Stimulated activated CD8-positive, alpha-beta memory T cell treated with anti-CD3 and anti-CD28 coated beads, Interleukin-7, amount 100 ng/mL, for 48 hours (primary cell): ENCODE measurements around the gene ANO10.
"Not testable (repeated sequence)": the region's sequence is repeated elsewhere in the genome, so short reads cannot be mapped to it uniquely, and the experiment has no call there.

Source experiments
- DNase-seq, 2 donors: peaks; one replicate each; pipeline ENCODE4 v3.0.0-alpha.2; 2020; ENCODE audit warnings: low read depth in 1 of 2; ENCODE audit errors: extremely low read depth in 1 of 2

ANO10 gene

DNA sequence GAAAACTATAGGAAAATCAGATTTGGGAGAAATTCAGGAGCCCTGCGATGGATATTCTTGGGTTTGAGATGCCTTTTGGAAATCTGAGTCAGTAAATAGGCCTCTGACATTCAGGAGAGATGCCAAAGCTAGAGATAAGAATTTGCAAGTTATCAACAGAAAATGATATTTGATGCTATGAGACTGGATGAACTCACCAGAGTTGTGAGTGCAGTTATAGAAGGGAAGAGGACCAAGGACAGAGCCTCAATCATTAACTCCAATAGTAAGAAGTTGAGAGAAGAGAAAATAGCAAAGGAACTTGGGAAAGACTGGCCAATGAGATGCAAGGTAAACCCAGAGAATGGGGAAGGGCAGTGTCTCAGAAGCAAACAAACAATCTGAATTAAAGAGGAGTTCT is 7.9 kb upstream of the ANO10 start:
- DNase-seq = no peak

DNA sequence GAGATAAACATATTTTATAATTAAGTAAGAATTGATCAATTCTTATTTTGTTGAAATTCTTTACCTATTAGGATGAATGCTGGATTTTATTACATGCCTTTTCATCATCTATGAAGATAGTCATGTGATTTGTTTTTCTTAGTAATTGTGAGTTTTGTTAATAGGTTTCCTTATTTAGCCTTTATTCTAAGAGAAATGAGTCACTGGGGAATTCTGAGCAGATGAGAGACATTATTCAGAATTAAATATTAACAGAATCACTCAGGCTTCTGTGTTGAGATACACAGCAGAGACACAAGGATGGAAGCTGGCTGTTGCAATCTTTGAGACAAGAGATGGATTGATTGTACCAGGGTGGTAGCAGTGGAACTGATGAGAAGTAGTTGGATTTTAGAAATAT is 7.4 kb upstream of the ANO10 start:
- no peak for DNase-seq

DNA sequence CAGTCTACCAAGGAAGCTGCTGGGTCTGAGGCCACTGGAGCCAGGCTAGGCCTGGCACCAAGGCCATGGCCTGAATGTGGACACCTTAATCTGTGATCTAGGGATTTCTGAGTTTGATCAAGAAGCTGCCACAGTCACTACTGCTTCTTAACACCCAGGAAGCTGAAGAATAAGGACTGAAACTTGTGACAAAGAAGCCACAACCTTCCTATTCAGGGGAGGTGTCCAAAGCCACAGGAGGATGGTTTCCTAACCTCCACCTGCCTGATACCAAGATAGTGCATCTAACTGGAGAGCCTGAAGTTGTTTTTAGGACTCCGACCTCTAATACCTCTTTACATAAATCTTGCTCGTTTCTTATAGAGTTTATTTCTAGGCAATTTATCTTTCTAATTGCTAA is 5.5 kb upstream of the ANO10 start:
- no peak for DNase-seq

DNA sequence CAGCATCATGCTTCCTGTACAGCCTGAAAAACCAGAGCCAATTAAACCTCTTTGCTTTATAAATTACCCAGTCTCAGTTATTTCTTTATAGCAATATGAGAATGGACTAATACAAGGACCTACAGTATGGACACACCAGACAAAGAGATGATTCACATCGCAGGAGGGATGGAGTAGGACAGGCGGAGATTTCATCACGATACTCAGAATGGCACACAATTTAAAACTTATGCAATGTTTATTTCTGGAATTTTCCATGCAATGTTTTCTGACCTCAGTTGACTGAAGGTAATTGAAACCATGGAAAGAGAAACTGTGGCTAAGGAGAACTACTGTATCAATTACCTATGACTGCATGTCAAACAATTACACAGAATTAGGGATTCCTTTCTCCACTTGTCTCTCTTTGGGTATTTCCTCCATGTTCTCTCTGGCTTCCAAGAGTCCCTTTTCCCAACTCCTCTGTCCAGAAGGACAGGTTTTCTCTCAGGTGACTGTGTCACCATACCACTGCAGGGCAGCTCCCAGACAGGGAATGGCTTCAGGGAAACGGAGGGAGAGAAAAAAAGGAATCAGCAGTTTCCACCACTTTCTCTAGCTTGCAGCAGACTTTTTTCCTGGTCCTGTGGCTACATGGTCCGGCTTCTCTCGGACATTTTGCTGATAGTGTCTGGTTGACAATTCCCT is 3.0 kb upstream of the ANO10 start:
- DNase-seq = no peak

DNA sequence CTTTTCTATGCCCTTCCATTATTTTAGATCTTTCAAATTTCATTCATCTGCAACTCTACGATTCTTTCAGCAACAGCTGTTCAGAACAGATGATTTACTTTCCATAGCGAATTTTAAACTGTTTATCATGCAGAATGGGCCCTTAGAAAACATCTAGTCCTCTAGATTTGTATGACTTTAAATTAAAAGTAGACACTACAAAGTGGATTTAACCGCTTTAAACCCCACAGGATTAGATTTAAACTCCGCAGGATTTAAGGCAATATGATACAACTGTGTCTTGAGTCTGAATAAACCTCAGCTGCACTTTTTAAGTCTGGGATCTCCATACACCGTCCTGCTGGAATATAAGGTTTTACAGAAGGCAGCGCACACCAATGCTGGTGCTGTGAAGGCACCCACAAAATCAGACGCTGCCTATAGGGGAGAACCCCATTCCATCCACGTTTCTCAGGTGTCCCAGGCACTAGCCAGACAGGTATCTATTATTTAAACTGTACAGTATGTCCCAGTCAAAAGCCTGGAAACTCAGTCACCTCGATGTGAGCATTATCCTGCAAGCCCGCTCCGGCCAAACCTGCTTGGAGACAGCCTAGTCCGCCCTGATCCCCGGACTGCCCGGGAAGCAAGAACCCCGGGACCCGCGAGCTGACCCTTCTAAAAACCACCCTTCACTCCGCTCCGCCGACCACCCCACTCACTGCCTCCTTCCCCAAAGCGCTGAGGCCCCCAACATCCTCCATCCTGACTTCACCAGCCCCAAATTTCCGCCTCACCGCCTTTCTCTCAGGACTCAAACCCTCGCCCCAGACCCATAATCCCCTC is 768 bp downstream of the ANO10 start:
- DNase-seq = no peak

DNA sequence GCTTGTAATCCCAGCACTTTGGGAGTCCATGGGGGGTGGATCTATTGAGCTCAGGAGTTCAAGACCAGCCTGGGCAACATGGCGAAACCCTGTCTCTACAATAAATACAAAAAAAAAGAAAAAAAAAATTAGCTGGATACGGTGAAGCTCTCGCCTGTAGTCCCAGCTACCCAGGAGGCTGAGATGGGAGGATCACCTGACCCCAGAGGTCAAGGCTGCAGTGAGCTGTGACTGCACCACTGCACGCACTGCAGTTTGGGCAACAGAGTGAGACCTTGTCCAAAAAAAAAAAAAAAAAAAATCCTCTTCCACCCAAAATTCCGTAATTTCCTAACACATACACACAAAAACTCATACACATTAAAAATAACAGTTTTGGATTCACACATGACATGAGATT is 2.2 kb downstream of the ANO10 start:
- no peak for DNase-seq

DNA sequence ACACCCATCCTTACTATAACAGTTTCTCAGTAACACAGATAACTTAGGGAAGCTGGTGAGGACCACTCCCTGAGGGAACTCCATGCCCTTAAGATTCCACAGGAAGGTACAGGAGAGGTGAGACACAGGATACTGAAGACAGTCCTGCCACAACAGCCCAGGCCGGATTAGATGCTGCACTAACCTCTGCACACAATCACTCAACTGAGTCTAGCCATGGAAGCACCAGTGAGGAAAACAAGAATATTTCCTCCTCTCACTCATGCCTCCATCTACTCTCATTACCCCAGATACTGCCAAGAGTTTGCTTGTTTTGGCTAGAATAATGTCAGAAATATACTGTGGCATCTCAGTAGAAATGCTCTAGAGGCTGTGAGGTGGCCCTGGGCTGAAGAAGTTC is 3.7 kb downstream of the ANO10 start:
- no peak for DNase-seq

DNA sequence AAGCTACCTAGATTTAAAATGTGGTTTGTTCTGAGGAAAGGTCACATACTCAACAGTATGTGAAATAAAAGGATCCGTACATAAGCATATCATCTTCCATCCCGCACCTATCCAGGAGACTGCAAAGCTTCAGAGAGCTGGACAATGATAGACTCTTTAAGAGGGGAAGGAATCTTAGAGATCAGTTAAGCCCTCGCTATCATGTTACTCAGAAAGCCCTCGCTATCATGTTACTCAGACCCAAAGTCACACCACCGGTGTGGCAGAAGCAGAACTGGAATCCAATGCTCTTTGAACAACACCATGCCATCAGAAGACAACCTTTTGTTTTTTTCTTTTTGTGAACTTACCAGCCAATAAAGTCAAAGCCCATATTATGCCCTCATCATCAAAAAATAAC is 5.8 kb downstream of the ANO10 start:
- DNase-seq = no peak

DNA sequence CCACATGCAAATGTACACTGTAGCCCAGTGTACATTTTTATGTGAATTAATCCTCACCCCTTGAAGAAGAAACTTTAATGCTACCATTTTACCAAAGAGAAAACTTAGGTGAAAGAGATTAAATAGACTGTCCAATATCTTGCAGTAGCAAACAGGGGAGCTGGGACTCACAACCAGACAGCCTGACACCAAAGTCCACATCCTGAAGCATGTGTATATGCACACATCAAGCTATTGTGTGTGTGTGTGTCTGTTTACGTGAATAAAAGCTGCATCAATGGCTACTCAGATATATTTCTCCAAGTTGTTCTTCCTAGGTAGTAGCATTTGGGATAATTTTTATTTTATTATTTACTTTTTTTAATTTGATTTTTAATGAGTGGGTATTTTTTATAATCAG is 6.7 kb downstream of the ANO10 start:
- DNase-seq = no peak

DNA sequence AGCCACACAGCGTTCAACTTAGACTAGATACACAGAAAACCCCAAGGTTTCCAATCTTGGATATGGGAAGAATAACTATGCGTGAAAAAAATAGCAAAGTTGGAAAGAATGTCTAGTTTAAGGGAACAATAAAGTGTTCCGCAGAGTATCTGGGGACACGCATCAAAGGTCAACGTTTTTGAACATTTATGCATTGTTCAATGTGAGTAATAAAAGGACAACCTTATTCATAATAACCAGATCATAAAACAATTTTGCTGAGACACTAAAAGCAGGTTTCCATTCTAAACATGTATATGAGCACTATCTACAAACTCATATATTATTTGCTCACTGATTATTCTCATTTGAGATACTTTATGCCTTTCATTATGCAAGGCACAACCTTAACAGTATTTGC is 7.8 kb downstream of the ANO10 start:
- DNase-seq = no peak

DNA sequence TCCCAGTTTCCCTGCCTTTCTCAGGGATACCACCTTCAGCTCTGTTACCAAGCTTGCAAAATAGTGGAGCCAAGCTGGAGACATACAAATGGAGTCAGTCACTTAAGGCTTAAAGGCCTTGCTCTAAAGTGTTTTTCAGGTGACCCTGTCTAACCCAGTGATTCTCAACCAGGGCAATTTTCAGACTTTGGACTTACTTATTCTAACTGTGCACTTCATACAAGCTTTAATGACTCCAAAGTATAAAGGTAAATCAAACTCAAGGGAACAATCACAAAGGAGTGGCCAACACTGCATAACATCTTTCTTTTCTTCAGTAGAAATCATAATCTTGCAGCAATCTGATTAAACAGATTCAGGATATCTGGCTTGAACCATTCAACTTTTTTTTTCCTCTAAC is 9.4 kb downstream of the ANO10 start:
- no peak for DNase-seq

DNA sequence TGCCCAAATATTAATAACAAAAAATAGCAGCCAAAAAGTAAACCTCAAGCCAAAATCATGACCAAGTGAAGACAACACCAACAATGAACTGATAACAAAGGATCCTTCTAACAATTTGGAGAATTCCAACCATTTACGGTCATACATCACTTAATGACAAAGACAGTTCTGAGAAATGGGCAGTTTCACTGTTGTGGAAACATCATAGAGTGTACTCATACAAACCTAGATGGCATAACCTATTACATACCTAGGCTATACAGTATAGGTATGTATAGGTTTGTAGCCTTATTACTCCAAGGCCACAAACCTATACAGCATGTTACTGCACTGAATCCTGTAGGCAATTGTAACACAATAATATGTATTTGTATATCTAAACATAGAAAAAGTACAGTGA is 12.4 kb downstream of the ANO10 start:
- DNase-seq = no peak

DNA sequence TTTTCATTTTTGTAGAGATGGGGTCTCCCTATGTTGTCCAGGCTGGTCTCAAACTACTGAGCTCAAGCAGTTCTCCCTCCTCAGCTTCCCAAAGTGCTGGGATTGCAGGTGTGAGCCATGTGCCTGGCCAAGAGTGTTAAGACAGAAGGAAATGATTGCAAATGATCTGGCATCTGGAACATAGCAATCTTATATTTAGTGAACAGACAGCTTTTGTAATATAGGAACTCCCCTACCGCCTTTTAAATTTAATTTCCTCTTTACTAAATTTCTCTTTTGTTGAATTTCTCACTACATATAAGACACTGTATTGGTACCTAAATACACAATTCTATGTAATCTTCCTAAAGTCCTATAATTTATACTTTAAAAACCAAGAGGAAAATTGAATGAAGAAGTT is 13.1 kb downstream of the ANO10 start:
- DNase-seq = no peak

DNA sequence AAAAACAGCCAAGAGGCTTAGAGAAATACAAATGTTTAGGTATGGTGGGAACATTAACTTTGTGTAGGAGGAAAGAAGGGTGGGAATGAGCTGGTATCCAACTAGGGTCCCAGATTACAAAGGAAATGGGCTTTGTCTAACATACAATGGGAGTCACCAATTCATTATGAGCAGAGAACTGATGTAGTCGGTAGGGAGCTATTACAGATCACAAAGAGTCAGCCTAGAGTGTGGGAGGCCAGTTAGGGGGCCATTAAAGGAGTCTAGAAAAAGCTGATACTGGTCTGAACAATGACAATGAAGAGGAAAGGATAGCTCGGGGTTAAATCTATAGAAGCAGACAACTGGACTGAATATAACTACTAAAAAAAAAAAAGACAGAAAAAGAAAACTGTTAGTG is 15.5 kb downstream of the ANO10 start:
- no peak for DNase-seq

DNA sequence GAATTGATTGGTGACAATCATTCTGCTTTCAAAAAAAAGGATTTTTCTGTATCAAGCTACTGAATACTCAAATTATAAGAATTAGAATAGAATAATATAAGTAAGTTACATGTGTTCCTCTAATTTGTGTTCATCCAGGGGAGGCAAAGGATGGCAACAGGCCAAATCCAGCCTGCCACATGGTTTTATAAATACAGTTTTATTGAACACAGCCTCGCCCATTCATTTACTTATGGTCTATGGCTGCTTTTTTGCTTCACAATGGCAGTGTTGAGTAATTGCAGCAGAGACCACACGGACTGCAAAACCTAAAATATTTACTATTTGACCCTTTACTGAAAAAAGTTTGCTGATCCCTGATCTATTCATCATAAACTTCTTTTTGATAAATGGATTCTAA is 21.9 kb downstream of the ANO10 start:
- not testable (repeated sequence) for DNase-seq

DNA sequence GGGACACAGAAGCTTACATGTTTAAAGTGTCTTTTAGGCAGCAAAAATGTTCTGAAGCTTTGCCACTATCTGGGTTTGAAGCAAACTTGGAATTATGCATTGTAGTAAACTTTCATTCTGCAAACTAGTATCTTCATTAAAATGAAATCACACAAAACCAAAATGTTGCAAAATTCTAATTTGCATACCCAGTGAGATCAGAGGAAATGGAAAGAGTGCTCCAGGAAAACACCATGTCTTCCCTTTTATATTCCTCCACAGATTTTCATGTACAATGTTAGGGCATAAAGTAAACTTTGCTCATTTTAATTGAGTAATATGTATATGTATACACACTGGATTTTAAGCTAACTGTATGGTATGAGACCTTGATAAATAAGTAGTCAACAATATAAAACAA is 23.9 kb downstream of the ANO10 start:
- DNase-seq = no peak

DNA sequence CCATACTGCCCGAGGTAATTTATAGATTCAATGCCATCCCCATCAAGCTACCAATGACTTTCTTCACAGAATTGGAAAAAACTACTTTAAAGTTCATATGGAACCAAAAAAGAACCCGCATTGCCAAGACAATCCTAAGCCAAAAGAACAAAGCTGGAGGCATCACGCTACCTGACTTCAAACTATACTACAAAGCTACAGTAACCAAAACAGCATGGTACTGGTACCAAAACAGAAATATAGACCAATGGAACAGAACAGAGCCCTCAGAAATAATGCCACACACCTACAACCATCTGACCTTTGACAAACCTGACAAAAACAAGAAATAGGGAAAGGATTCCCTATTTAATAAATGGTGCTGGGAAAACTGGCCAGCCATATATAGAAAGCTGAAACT is 25.6 kb downstream of the ANO10 start:
- not testable (repeated sequence) for DNase-seq

DNA sequence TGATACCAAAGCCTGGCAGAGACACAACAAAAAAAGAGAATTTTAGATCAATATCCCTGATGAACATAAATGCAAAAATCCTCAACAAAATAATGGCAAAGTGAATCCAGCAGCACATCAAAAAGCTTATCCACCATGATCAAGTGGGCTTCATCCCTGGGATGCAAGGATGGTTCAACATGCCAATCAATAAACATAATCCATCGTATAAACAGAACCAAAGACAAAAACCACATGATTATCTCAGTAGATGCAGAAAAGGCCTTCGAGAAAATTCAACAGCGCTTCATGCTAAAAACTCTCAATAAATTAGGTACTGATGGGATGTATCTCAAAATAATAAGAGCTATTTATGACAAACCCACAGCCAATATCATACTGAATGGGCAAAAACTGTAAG is 26.5 kb downstream of the ANO10 start:
- DNase-seq = not testable (repeated sequence)

DNA sequence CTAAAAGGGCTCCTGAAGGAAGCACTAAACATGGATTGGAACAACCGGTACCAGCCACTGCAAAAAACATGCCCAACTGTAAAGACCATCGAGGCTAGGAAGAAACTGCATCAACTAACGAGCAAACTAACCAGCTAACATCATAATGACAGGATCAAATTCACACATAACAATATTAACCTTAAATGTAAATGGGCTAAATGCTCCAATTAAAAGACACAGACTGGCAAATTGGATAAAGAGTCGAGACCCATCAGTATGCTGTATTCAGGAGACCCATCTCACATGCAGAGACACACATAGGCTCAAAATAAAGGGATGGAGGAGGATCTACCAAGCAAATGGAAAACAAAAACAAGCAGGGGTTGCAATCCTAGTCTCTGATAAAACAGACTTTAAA is 28.2 kb downstream of the ANO10 start:
- not testable (repeated sequence) for DNase-seq

DNA sequence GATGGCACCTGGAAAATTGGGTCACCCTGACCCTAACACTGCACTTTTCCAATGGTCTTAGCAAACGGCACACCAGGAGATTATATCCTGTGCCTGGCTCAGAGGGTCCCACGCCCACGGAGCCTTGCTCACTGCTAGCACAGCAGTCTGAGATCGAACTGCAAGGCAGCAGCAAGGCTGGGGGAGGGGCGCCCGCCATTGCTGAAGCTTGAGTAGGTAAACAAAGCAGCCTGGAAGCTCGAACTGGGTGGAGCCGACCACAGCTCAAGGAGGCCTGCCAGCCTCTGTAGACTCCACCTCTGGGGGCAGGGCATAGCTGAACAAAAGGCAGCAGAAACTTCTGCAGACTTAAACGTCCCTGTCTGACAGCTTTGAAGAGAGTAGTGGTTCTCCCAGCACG is 29.9 kb downstream of the ANO10 start:
- not testable (repeated sequence) for DNase-seq

DNA sequence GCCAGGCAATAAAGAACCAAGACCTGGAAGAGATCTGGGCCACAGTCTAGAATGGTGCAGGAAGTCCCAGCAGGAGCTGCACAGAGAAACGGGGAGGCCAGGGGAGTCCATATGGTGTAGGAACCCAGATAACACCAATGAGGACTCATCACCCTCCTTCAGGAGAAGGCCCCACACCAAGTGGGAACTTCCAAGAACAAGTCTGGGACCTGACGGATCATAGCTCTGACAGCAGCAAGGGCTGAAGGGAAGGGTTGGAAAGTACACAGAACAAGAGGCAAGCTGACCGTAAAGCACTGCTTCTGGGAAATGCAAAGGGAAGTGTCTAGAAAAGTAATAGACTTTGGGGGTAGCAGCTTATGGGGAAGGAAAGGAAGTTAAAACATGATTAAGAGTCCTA is 34.5 kb downstream of the ANO10 start:
- no peak for DNase-seq

DNA sequence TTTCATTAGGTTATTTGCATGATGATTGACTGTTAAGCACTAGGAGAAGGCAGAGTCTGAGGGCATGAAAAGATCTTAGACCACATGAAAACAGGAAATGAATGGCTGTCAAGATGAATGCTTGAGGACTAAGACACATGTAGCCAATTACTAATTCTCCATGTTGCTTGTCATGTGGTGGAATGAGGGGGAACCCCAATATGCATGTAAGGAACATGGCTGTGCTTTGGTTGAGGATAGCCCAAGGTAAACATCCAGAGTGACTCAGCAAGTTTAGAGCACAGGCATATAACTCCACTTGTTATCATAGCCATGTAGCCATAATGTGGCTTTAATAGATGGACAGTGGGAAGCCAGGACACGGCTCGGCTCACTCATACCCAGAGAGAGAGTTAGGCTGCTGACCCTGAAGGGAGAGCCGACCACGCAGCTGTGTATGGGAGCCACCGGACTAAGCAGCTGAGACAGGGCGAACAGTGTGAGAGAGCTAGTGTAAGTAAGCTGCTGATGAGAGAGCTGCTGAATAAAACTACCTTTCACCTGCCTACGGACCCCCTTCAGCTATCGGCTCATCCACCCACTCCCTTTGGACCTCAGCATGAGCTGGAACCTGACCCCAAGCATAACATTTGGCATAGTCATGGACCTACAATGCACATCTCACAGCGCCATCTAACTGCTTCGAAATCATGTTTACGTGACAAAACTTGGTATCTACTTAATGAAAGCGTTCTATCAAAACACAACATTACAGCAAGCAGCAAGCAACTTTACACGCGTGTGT is 37.6 kb downstream of the ANO10 start:
- no peak for DNase-seq
